WERI-Rb-1 (cell line): ENCODE data around the gene SULT4A1.
A peak's percentile ranks its signal among the peaks of the same experiment; 100 is the strongest.

Experiments used
- DNase-seq: peaks from one replicate; pipeline ENCODE4 v3.0.0-alpha.2; 2020
- H3K27ac ChIP-seq: fragments of 250-450 bp; sonication (Bioruptor Pico); 2 replicates; pipeline ENCODE4 v1.5.1; 2020; ENCODE audit warnings: mild to moderate bottlenecking, moderate library complexity
- H3K27me3 ChIP-seq: fragments of 250-450 bp; sonication (Bioruptor Pico); 2 replicates; pipeline ENCODE4 v1.5.1; 2021; ENCODE audit warnings: mild to moderate bottlenecking, low read depth, moderate library complexity; ENCODE audit not compliant: insufficient read depth, severe bottlenecking
- H3K36me3 ChIP-seq: fragments of 250-450 bp; sonication (Bioruptor Pico); 2 replicates; pipeline ENCODE4 v1.5.1; 2020; ENCODE audit warnings: mild to moderate bottlenecking, moderate library complexity
- H3K4me3 ChIP-seq: 2 replicates; pipeline ENCODE4 v1.5.1; 2011; ENCODE audit warnings: low read depth, mild to moderate bottlenecking, control low read depth, low read length
- H3K9me3 ChIP-seq: fragments of 250-450 bp; sonication (Bioruptor Pico); 2 replicates; pipeline ENCODE4 v1.5.1; 2021; ENCODE audit warnings: mild to moderate bottlenecking, moderate library complexity; ENCODE audit not compliant: severe bottlenecking
- TF ChIP-seq, protein P1 (sequence below): IDR thresholded peaks from 2 replicates; pipeline ENCODE4 v1.5.1; 2011; ENCODE audit warnings: low read depth, mild to moderate bottlenecking, control low read depth, inconsistent platforms, low read length

SULT4A1 gene

GRCh38 chr22:43859176-43859575 is 3.1 kb downstream of the SULT4A1 start:
- Histone ChIP-seq H3K27ac (peak overlapping the region; percentile 94), H3K9me3 (peaks cover 3% of the 10 kb centered on the region), H3K36me3 (peaks cover 52% of the 10 kb centered on the region), H3K27me3 (no peaks in the 10 kb centered on the region), H3K4me3 (no peak overlapping the region)
- no peak for DNase-seq
- TF ChIP-seq, protein P1, sequence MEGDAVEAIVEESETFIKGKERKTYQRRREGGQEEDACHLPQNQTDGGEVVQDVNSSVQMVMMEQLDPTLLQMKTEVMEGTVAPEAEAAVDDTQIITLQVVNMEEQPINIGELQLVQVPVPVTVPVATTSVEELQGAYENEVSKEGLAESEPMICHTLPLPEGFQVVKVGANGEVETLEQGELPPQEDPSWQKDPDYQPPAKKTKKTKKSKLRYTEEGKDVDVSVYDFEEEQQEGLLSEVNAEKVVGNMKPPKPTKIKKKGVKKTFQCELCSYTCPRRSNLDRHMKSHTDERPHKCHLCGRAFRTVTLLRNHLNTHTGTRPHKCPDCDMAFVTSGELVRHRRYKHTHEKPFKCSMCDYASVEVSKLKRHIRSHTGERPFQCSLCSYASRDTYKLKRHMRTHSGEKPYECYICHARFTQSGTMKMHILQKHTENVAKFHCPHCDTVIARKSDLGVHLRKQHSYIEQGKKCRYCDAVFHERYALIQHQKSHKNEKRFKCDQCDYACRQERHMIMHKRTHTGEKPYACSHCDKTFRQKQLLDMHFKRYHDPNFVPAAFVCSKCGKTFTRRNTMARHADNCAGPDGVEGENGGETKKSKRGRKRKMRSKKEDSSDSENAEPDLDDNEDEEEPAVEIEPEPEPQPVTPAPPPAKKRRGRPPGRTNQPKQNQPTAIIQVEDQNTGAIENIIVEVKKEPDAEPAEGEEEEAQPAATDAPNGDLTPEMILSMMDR, result no peak

- Histone ChIP-seq H3K36me3 (peaks cover 54% of the 10 kb centered on the region), H3K9me3 (peaks cover 3% of the 10 kb centered on the region), H3K27me3 (no peaks in the 10 kb centered on the region), H3K27ac (no peak overlapping the region), H3K4me3 (no peak overlapping the region)
- TF ChIP-seq, protein P1, result no peak
- DNase-seq, result no peak
Observed at GRCh38 chr22:43858156-43858895, 4.0 kb downstream of the SULT4A1 start.

- DNase-seq, result no peak
- H3K9me3 ChIP-seq, result peaks cover 3% of the 10 kb centered on the region
- TF ChIP-seq, protein P1, result no peak
- no peaks in the 10 kb centered on the region for H3K27me3 ChIP-seq
- peaks cover 54% of the 10 kb centered on the region for H3K36me3 ChIP-seq
- H3K27ac ChIP-seq, result no peak overlapping the region
- H3K4me3 ChIP-seq, result no peak overlapping the region
Observed at GRCh38 chr22:43857367-43857766, 4.9 kb downstream of the SULT4A1 start.

DNA sequence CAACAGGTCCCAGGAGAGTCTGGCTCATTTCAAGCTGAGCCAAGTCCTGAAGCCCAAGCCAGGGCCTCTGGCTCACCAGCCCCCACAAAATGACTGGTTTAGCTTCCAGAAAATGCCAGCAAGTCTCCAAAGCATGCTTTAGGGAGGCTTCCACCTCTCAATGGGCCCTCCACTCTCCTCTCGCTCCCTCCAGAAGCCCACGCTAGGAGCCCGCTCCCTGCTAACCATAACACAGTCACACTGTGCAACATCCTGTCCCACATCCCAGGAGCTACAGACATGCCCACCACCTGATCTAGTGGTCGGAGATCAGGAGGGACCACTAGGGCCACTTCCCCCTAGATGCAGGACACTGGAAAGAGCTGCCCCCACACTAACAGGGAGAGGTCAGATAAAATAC is 6.9 kb downstream of the SULT4A1 start:
- TF ChIP-seq, protein P1, result no peak
- no peak for DNase-seq
- H3K27me3 ChIP-seq, result no peaks in the 10 kb centered on the region
- peaks cover 3% of the 10 kb centered on the region for H3K9me3 ChIP-seq
- no peak overlapping the region for H3K27ac ChIP-seq
- no peak overlapping the region for H3K4me3 ChIP-seq
- peaks cover 50% of the 10 kb centered on the region for H3K36me3 ChIP-seq

DNA sequence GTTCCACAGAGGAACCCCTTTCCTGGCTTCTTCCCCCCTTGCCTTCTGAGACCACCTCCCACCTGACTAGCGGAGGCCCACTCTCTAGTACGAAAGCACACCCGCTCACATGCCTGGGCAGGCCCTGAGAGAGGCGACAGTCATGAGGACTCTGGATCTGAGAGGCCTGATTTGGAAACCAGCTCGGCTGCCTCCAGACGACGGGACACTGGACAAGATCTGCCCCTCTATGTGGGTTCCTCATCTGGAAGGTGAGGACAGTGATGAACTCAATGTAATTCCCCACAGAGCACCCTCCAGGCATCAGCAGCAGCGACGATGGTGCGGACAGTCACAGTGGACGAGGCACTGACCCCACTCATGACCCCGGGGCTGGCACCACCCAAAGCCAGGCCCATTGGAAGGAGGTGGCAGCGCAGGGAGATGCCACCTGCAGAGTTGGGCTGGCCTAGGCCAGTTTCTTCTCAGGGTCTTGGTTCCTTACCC is 7.5 kb downstream of the SULT4A1 start:
- Histone ChIP-seq H3K4me3 (no peak overlapping the region), H3K36me3 (peaks cover 50% of the 10 kb centered on the region), H3K27ac (no peak overlapping the region), H3K27me3 (no peaks in the 10 kb centered on the region), H3K9me3 (peaks cover 3% of the 10 kb centered on the region)
- TF ChIP-seq, protein P1, result no peak
- DNase-seq, result no peak
